OCI-LY7 (cell line): ENCODE measurements around the gene PROM2. TPM values are rescaled to one million over a fixed set of nuclear protein-coding genes. Genes with fewer than 3 reads are reported as not detected.

ENCODE experiments used
- BruUV-seq: library from RNA; stranded (reverse); fragments of 400-500 nt; replicated peaks from 2 replicates; lab custom pipeline; 2021; lab: Mats Ljungman, UMichigan
- CTCF ChIA-PET: fragments of 300-600 bp; sonication (Branson Sonifier 250); formaldehyde crosslinking; loops from one replicate; lab custom pipeline; 2022; ENCODE audit warnings: antibody characterized with exemption; ENCODE audit not compliant: unreplicated experiment; lab: Charles Lee
- POLR2A ChIA-PET: fragments of 300-600 bp; sonication (Branson Sonifier 250); formaldehyde crosslinking; loops from one replicate; lab custom pipeline; 2022; ENCODE audit warnings: antibody characterized with exemption; lab: Charles Lee
- DNase-seq: peaks from one replicate; pipeline ENCODE4 v3.0.0-alpha.2; 2015; ENCODE audit warnings: low spot score
- H2AFZ ChIP-seq: fragments of 200-600 bp; sonication (generic), shearing (Covaris generic); 2 replicates; pipeline ENCODE4 v1.6.1; 2014; ENCODE audit warnings: mild to moderate bottlenecking, antibody characterized with exemption, low read length, moderate library complexity
- H3K27ac ChIP-seq: fragments of 200-600 bp; sonication (generic); 2 replicates; pipeline ENCODE4 v1.5.1; 2014; ENCODE audit warnings: mixed run types, low read depth, mild to moderate bottlenecking, moderate library complexity, low read length, inconsistent platforms; ENCODE audit not compliant: poor library complexity, severe bottlenecking
- H3K36me3 ChIP-seq: fragments of 200-600 bp; sonication (generic); 2 replicates; pipeline ENCODE4 v1.6.1; 2014; ENCODE audit warnings: mild to moderate bottlenecking, antibody characterized with exemption, low read length, moderate library complexity, mixed read lengths; ENCODE audit not compliant: insufficient read depth
- H3K4me1 ChIP-seq: fragments of 200-600 bp; sonication (generic); 2 replicates; pipeline ENCODE4 v1.5.1; 2014; ENCODE audit warnings: mild to moderate bottlenecking, low read length; ENCODE audit not compliant: insufficient read depth, poor library complexity, severe bottlenecking
- H3K4me2 ChIP-seq: fragments of 200-600 bp; sonication (generic); 2 replicates; pipeline ENCODE4 v1.6.1; 2014; ENCODE audit warnings: mild to moderate bottlenecking, low read length
- H3K4me3 ChIP-seq: fragments of 200-600 bp; sonication (generic); 2 replicates; pipeline ENCODE4 v1.5.1; 2014; ENCODE audit warnings: mild to moderate bottlenecking, low read depth, low read length; ENCODE audit not compliant: poor library complexity, severe bottlenecking
- H3K79me2 ChIP-seq: fragments of 200-600 bp; sonication (generic); 2 replicates; pipeline ENCODE4 v1.6.1; 2016; ENCODE audit warnings: low read depth, mild to moderate bottlenecking, low read length, moderate library complexity, mixed read lengths; ENCODE audit not compliant: insufficient read depth
- H3K9me2 ChIP-seq: fragments of 200-600 bp; sonication (generic); 2 replicates; pipeline ENCODE4 v1.6.1; 2016; ENCODE audit warnings: mild to moderate bottlenecking, low read length, mixed read lengths; ENCODE audit not compliant: insufficient read depth
- H3K9me3 ChIP-seq: fragments of 200-600 bp; sonication (generic); 2 replicates; pipeline ENCODE4 v1.6.1; 2014; ENCODE audit warnings: mild to moderate bottlenecking, mixed run types, low read length, mixed read lengths
- H4K20me1 ChIP-seq: fragments of 200-600 bp; sonication (generic); 2 replicates; pipeline ENCODE4 v1.6.1; 2014; ENCODE audit warnings: mild to moderate bottlenecking, antibody characterized with exemption, low read length, moderate library complexity, mixed read lengths; ENCODE audit not compliant: insufficient read depth
- CTCF ChIP-seq: fragments of 200-600 bp; sonication (generic); conservative IDR thresholded peaks from 2 replicates; pipeline ENCODE4 v1.5.1; 2014; ENCODE audit warnings: mild to moderate bottlenecking, antibody characterized with exemption, low read length, moderate library complexity, mixed read lengths
- EZH2phosphoT487 ChIP-seq: fragments of 200-600 bp; sonication (generic); IDR thresholded peaks from 2 replicates; pipeline ENCODE4 v1.6.1; 2018; ENCODE audit warnings: low read depth, borderline replicate concordance, mild to moderate bottlenecking, mixed run types, antibody characterized with exemption, low read length, moderate library complexity, mixed read lengths
- intact Hi-C: fragments of 100-400 bp; cut with micrococcal nuclease; formaldehyde crosslinking; loops from one replicate; pipeline ENCODE4 v1.10.0; 2022; ENCODE audit not compliant: unreplicated experiment
- total RNA-seq, 2 experiments: library from RNA; depleted of rRNA in 1 of 2; stranded (reverse); fragments of >200 nt in 1 of 2; shearing (Covaris generic) in 1 of 2; gene quantifications; 2 replicates each; pipeline ENCODE4 v1.2.3, GENCODE V29; 2014 to 2022

The PROM2 gene
- total RNA-seq, 2 experiments from 2014 or later: 0.47 TPM; not detected in 1

GRCh38 chr2:95333888-95334338 is 59.7 kb downstream of the PROM2 start:
- ChIA-PET POLR2A (no interaction called here), CTCF (no interaction called here)
- no peak for DNase-seq
- Histone ChIP-seq H3K4me2 (no peak overlapping the region), H3K9me3 (no peaks in the 10 kb centered on the region), H3K79me2 (no peaks in the 10 kb centered on the region), H3K4me3 (no peak overlapping the region), H2AFZ (no peak overlapping the region), H3K27ac (no peak overlapping the region), H3K36me3 (no peaks in the 10 kb centered on the region), H3K9me2 (no peaks in the 10 kb centered on the region), H4K20me1 (no peaks in the 10 kb centered on the region), H3K4me1 (no peaks in the 10 kb centered on the region)
- intact Hi-C loops: no loop called here
- BruUV-seq: no TSS peak
- no peak for TF ChIP-seq EZH2phosphoT487
- TF ChIP-seq CTCF: no peak

- H3K9me2 ChIP-seq: no peaks in the 10 kb centered on the region
- H3K4me3 ChIP-seq: no peak overlapping the region
- H3K4me2 ChIP-seq: no peak overlapping the region
- H3K79me2 ChIP-seq: no peaks in the 10 kb centered on the region
- no TSS peak for BruUV-seq
- no peaks in the 10 kb centered on the region for H3K4me1 ChIP-seq
- H3K36me3 ChIP-seq: no peaks in the 10 kb centered on the region
- no peak overlapping the region for H2AFZ ChIP-seq
- TF ChIP-seq EZH2phosphoT487 (no peak), CTCF (no peak)
- CTCF ChIA-PET: no interaction called here
- no peaks in the 10 kb centered on the region for H3K9me3 ChIP-seq
- DNase-seq: no peak
- no peaks in the 10 kb centered on the region for H4K20me1 ChIP-seq
- H3K27ac ChIP-seq: no peak overlapping the region
- intact Hi-C loops: no loop called here
- POLR2A ChIA-PET: no interaction called here
Measured at GRCh38 chr2:95334916-95335641, 60.8 kb downstream of the PROM2 start.

GRCh38 chr2:95336406-95336805 is 62.2 kb downstream of the PROM2 start:
- Histone ChIP-seq H3K79me2 (no peaks in the 10 kb centered on the region), H3K9me3 (no peaks in the 10 kb centered on the region), H2AFZ (no peak overlapping the region), H3K4me3 (no peak overlapping the region), H3K27ac (no peak overlapping the region), H3K4me2 (no peak overlapping the region), H3K36me3 (no peaks in the 10 kb centered on the region), H3K9me2 (no peaks in the 10 kb centered on the region), H3K4me1 (no peaks in the 10 kb centered on the region), H4K20me1 (no peaks in the 10 kb centered on the region)
- DNase-seq: no peak
- BruUV-seq: no TSS peak
- CTCF ChIA-PET: no interaction called here
- no peak for TF ChIP-seq CTCF
- no peak for TF ChIP-seq EZH2phosphoT487
- POLR2A ChIA-PET: no interaction called here
- intact Hi-C loops: no loop called here
